ENCODE measurements around the gene VIPR2. TPM values are rescaled to one million over a fixed set of nuclear protein-coding genes. Genes with fewer than 3 reads are reported as not detected.
"Not testable (repeated sequence)": the region's sequence is repeated elsewhere in the genome, so short reads cannot be mapped to it uniquely, and the experiment has no call there.

Gene VIPR2
- total RNA-seq, 1 donor from 2014 or later: not detected

DNA sequence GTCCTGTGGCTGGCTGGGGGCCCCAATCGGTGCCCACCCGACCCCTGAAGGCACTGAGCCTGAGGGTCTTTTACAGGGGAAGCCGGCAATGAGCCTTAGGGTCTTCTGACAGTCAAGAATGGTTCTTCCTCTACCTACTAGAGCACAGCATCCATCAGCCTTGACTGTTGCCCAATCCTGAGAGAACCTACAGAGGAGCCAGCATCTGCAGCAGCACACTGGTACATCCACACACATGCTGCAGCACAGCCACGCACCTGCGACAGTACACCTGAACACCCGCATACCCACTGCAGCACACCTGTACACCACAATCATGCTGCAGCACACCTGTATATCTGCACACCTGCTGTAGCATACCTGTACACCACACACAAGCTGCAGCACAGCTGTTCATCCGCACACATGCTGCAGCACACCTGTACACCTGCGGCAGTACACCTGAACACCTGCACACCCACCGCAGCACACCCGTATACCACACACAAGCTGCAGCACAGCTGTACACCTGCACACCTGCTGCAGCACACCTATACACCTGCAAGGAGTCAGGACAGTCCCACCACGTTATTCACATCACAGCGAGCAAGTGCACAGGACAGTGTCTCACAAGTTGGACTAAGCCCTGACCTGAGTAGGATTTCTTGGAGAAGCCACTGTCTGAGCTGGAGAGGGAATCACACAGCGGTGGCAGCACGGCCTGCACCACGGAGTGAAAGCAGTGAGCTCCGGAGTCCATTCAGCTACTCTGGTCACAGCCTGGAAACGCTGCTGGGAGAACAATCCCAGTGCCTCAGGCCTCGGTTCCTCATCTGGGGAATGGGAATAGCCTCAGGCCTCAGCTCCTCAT, 56.4 kb downstream of the VIPR2 start:
- no peak for DNase-seq (ENCODE audit: low read depth)
- TF ChIP-seq, protein P1, sequence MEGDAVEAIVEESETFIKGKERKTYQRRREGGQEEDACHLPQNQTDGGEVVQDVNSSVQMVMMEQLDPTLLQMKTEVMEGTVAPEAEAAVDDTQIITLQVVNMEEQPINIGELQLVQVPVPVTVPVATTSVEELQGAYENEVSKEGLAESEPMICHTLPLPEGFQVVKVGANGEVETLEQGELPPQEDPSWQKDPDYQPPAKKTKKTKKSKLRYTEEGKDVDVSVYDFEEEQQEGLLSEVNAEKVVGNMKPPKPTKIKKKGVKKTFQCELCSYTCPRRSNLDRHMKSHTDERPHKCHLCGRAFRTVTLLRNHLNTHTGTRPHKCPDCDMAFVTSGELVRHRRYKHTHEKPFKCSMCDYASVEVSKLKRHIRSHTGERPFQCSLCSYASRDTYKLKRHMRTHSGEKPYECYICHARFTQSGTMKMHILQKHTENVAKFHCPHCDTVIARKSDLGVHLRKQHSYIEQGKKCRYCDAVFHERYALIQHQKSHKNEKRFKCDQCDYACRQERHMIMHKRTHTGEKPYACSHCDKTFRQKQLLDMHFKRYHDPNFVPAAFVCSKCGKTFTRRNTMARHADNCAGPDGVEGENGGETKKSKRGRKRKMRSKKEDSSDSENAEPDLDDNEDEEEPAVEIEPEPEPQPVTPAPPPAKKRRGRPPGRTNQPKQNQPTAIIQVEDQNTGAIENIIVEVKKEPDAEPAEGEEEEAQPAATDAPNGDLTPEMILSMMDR (conservative IDR thresholded peaks at IDR 0.05; ENCODE audit: low read depth, low read length): no peak
- H3K4me3 ChIP-seq (ENCODE audit: low read depth, low read length): no peak overlapping the region

DNA sequence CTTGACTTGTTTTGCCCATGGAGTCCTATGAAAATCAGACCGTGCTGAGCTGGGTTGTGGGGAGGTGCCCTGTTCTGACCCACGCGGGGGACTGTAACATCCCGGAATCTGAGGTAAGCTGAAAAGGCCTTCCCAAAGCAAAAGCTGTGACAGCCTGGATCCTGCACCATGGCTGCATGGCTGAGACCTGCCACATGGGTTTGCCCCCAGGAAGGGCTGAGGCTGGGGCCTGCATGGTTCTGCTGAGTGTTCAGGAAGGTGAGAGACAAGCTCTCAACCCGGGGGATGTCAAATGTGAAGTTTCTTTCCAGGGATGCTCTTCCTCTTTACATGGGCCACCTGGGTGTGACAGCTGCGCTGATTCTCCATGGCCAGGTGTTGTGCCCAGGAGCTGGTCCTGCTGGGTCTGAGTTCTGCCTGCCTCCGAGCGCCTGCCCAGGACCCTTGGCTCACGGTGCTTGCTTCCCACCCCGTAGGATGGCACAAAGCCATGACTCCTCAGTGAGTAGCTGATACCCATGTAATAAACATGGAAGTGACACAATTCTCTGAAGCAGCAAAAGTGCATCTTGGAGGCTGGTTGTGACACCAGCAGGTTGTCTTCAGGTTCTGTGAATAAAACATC, 58.3 kb downstream of the VIPR2 start:
- no peak overlapping the region for H3K4me3 ChIP-seq (ENCODE audit: low read depth, low read length)
- no peak for DNase-seq (ENCODE audit: low read depth)
- TF ChIP-seq, protein P1 (conservative IDR thresholded peaks at IDR 0.05; ENCODE audit: low read depth, low read length): no peak

DNA sequence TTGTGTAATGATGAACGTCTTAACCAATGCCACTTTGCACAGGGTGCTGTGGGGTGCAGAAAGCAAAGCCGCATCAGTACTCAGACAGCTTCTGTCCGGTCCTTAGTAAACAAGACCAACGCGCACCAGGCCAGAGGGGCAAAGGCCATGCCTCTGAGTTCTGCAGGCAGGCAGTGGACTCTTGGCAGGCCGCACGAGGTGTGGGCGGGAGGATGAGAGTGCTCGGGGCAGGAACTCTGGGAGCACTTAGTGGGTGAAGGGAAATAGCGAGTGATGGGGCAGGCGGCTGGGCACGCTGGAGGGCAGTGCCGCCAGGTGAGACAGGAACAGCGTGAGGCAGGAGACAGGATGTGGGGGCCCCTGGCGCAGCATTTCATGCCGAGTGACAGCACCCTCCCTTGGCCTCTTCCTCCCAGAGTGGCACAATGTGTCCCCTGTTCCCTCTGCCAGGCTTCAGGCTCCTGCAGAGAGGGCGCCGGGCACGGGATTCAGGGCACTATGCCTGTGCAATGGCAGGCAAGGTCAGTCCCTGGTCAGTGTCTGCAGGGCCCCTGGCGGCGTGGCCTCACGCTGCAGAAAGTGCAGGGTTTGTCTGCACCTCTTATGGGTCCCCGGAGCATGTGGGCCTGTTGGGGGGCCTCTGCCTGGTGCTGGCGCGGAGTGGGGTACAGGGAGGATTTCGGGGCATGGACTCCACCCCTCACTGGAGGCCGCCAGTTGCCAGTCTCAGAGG, 60.4 kb downstream of the VIPR2 start:
- TF ChIP-seq, protein P1 (conservative IDR thresholded peaks at IDR 0.05; ENCODE audit: low read depth, low read length): no peak
- H3K4me3 ChIP-seq (ENCODE audit: low read depth, low read length): no peak overlapping the region
- DNase-seq (ENCODE audit: low read depth): no peak

DNA sequence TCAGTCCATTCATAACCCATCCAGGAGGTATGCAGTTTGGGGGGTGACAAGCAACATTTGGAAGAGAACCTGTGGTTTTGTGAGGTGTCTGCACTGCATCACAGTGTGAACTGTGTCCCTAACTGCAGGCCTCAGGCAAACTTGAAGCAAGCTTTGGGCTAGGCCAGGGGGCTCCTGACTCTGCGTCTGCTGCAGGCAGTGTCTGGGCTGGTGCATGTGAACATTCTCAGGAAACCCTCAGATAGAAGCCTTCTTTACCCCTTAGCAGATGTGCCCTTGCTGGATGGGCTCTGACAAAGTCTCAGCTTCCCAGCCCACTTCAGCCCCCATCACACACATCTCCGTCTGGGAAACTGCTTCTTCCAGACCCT, 61.0 kb downstream of the VIPR2 start:
- no peak for DNase-seq (ENCODE audit: low read depth)
- no peak overlapping the region for H3K4me3 ChIP-seq (ENCODE audit: low read depth, low read length)
- TF ChIP-seq, protein P1 (conservative IDR thresholded peaks at IDR 0.05; ENCODE audit: low read depth, low read length): no peak

DNA sequence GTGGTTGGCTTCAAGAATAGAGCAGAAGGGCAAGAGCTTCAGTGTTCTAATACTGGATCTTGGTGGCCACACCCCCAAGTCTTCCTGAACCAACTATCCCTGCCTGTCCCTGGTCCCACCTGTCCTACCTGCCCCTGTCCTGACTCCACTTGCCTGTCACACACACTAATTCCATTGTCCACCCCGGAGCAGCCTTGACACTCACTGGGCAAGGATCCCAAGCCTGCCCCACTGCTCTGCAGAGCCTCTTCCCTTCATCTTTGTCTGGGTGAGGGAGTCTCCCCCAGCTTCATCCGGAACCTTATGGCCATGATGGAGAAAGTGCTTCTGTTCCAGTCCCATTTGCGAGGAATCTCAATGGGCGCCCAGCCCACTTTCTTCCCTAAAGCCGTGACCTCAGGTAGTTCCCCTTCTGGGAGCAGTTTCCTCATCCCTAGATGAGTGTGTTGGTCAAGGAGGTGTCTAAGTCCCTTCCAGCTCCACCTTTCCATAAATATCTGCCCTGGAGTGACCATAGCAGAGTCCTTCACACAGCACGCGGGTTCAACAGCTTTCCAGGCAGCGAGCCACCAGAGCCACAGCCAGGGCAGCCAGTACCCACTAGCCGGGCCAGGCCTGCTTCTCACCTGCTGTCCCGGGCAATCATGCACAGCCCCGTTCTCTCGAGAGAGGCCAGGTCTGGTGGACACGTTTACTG, 61.5 kb downstream of the VIPR2 start:
- no peak for DNase-seq (ENCODE audit: low read depth)
- no peak overlapping the region for H3K4me3 ChIP-seq (ENCODE audit: low read depth, low read length)
- TF ChIP-seq, protein P1 (conservative IDR thresholded peaks at IDR 0.05; ENCODE audit: low read depth, low read length): no peak

DNA sequence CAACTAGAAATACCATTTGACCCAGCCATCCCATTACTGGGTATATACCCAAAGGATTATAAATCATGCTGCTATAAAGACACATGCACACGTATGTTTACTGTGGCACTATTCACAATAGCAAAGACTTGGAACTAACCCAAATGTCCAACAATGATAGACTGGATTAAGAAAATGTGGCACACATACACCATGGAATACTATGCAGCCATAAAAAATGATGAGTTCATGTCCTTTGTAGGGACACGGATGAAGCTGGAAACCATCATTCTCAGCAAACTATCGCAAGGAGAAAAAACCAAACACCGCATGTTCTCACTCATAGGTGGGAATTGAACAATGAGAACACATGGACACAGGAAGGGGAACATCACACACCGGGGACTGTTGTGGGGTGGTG, 62.6 kb downstream of the VIPR2 start:
- DNase-seq (ENCODE audit: low read depth); H3K4me3 ChIP-seq (ENCODE audit: low read depth, low read length): not testable (repeated sequence)

DNA sequence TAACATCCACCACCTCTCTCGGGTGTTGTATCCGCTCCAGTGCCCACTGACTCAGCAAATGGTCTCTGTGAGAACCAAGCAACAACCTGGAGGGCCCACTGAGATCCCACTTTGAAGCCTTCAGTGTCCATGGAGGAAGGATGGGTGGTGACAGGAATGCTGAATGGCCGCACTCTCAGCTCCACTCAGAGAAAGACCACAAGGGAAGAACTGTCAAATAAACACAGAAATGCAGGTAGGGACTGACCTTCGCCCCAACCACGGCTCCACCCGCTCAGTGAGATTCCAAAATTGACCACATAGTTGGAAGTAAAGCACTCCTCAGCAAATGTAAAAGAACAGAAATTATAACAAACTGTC, 65.8 kb downstream of the VIPR2 start:
- TF ChIP-seq, protein P1 (conservative IDR thresholded peaks at IDR 0.05; ENCODE audit: low read depth, low read length): no peak
- DNase-seq (ENCODE audit: low read depth): no peak
- no peak overlapping the region for H3K4me3 ChIP-seq (ENCODE audit: low read depth, low read length)

All from epithelial cell of proximal tubule (primary cell).